ENCODE results near the gene NCAM2.

Gene NCAM2

GRCh38 chr21:21029164-21029563 lies 31.0 kb downstream of the NCAM2 start:
- DNase-seq, result no peak

- DNase-seq, result no peak
Measured at GRCh38 chr21:21030311-21030710, 32.1 kb downstream of the NCAM2 start.

GRCh38 chr21:21034036-21034435 lies 35.8 kb downstream of the NCAM2 start:
- no peak for DNase-seq

- DNase-seq, result no peak
Measured at GRCh38 chr21:21039624-21040170, 41.5 kb downstream of the NCAM2 start.

- DNase-seq, result no peak
Measured at GRCh38 chr21:21045518-21045917, 47.3 kb downstream of the NCAM2 start.

GRCh38 chr21:21046063-21046462 lies 47.9 kb downstream of the NCAM2 start:
- no peak for DNase-seq

GRCh38 chr21:21051109-21052055 lies 53.2 kb downstream of the NCAM2 start:
- no peak for DNase-seq

- no peak for DNase-seq
Measured at GRCh38 chr21:21052672-21053071, 54.5 kb downstream of the NCAM2 start.

- DNase-seq, result no peak
Measured at GRCh38 chr21:21057349-21058062, 59.3 kb downstream of the NCAM2 start.

GRCh38 chr21:21063828-21064227 lies 65.6 kb downstream of the NCAM2 start:
- no peak for DNase-seq

GRCh38 chr21:21064353-21064752 lies 66.1 kb downstream of the NCAM2 start:
- DNase-seq, result no peak

- DNase-seq, result no peak
Measured at GRCh38 chr21:21067375-21067774, 69.2 kb downstream of the NCAM2 start.

GRCh38 chr21:21074305-21074704 lies 76.1 kb downstream of the NCAM2 start:
- DNase-seq, result no peak

GRCh38 chr21:21076051-21076450 lies 77.8 kb downstream of the NCAM2 start:
- no peak for DNase-seq

- no peak for DNase-seq
Measured at GRCh38 chr21:21076491-21076890, 78.3 kb downstream of the NCAM2 start.

- no peak for DNase-seq
Measured at GRCh38 chr21:21079646-21080045, 81.4 kb downstream of the NCAM2 start.

- DNase-seq, result no peak
Measured at GRCh38 chr21:21084179-21084578, 86.0 kb downstream of the NCAM2 start.

GRCh38 chr21:21085206-21085605 lies 87.0 kb downstream of the NCAM2 start:
- DNase-seq, result no peak

GRCh38 chr21:21096956-21097355 lies 98.7 kb downstream of the NCAM2 start:
- no peak for DNase-seq

- DNase-seq, result no peak
Measured at GRCh38 chr21:21097466-21097865, 99.3 kb downstream of the NCAM2 start.

GRCh38 chr21:21101911-21102310 lies 103.7 kb downstream of the NCAM2 start:
- no peak for DNase-seq

GRCh38 chr21:21102896-21103295 lies 104.7 kb downstream of the NCAM2 start:
- DNase-seq, result no peak

- DNase-seq, result no peak
Measured at GRCh38 chr21:21103692-21104091, 105.5 kb downstream of the NCAM2 start.

- no peak for DNase-seq
Measured at GRCh38 chr21:21109736-21110135, 111.5 kb downstream of the NCAM2 start.
